A549 (cell line): Measurements from ENCODE around the gene GLIS1. TPM values are rescaled to one million over a fixed set of nuclear protein-coding genes. Genes with fewer than 3 reads are reported as not detected.

Source experiments
- ATAC-seq, 2 experiments: fragments of 200-7000 bp in 1 of 2; fragments of >200 bp in 1 of 2; cut with Nextera tagmentation in 1 of 2; cut with Tn5 transposase in 1 of 2; 3 replicates each; pipeline versions ENCODE4 v1.8.0 to v1.9.1; 2018 to 2020; ENCODE audit warnings: mild to moderate bottlenecking in 1 of 2, moderate library complexity in 1 of 2
- CTCF ChIA-PET: fragments of 300-600 bp; sonication (Branson Sonifier 250); formaldehyde crosslinking; extraction: SDS; loops from one replicate; lab custom pipeline; 2021; ENCODE audit warnings: antibody characterized with exemption, inconsistent platforms; lab: Yijun Ruan, JAX
- POLR2A ChIA-PET: fragments of 350-600 bp; formaldehyde crosslinking; extraction: SDS; loops from one replicate; lab custom pipeline; 2021; ENCODE audit warnings: antibody characterized with exemption, inconsistent platforms; lab: Yijun Ruan, JAX
- DNase-seq, 2 experiments: peaks; one replicate each; pipeline versions ENCODE4 v3.0.0 to v3.0.0-alpha.2; 2011 to 2016; ENCODE audit warnings: low read depth in 1 of 2, low spot score in 1 of 2
- FAIRE-seq: peaks from 2 replicates; lab custom pipeline; 2011; peaks lifted over from hg19 to GRCh38; lab: Jason Lieb, UNC
- H3K27ac ChIP-seq, 2 experiments: fragments of >200 bp; sonication (Bioruptor Twin); formaldehyde crosslinking; 3 replicates each; pipeline ENCODE4 v1.5.1; 2016 to 2017
- H3K4me1 ChIP-seq: fragments of >200 bp; sonication (Bioruptor Twin); formaldehyde crosslinking; 3 replicates; pipeline ENCODE4 v1.6.1; 2016
- H3K4me2 ChIP-seq: fragments of >200 bp; sonication (Bioruptor Twin); formaldehyde crosslinking; 3 replicates; pipeline ENCODE4 v1.6.1; 2016
- H3K4me3 ChIP-seq: fragments of >200 bp; sonication (Bioruptor Twin); formaldehyde crosslinking; 3 replicates; pipeline ENCODE4 v1.5.1; 2016
- H3K9me3 ChIP-seq: fragments of >200 bp; sonication (Bioruptor Twin); formaldehyde crosslinking; 3 replicates; pipeline ENCODE4 v1.6.1; 2016
- BHLHE40 ChIP-seq: IDR thresholded peaks from 2 replicates; pipeline ENCODE4 v1.6.1; 2012; ENCODE audit warnings: low read depth, low read length, inconsistent platforms
- CBX2 ChIP-seq: fragments of 200-600 bp; sonication (generic); IDR thresholded peaks from 2 replicates; pipeline ENCODE4 v1.6.1; 2016; ENCODE audit warnings: low read depth, mild to moderate bottlenecking, borderline replicate concordance
- CBX8 ChIP-seq: fragments of 200-600 bp; sonication (generic); IDR thresholded peaks from 2 replicates; pipeline ENCODE4 v1.6.1; 2016
- CHD2 ChIP-seq: fragments of 150-350 bp; IDR thresholded peaks from 2 replicates; pipeline ENCODE4 v1.6.1; 2014; ENCODE audit warnings: low read length; ENCODE audit not compliant: partially characterized antibody
- EHMT2 ChIP-seq: fragments of 200-600 bp; sonication (generic); IDR thresholded peaks from 2 replicates; pipeline ENCODE4 v1.6.1; 2016; ENCODE audit warnings: antibody characterized with exemption, low read depth, mild to moderate bottlenecking, moderate library complexity
- EP300 ChIP-seq, 2 experiments: fragments of >200 bp; sonication (Bioruptor Twin); formaldehyde crosslinking; IDR thresholded peaks; 2 replicates in 1 of 2; 3 replicates in 1 of 2; pipeline ENCODE4 v1.6.1; 2016 to 2017
- FOSB ChIP-seq: fragments of 250-450 bp; sonication (Bioruptor Pico); IDR thresholded peaks from 2 replicates; pipeline ENCODE4 v1.5.0; 2020; ENCODE audit warnings: mild to moderate bottlenecking, moderate library complexity
- FOSL2 ChIP-seq, 2 experiments: fragments of 450-650 bp in 1 of 2; fragments of >200 bp in 1 of 2; sonication (Bioruptor Twin) in 1 of 2; formaldehyde crosslinking; IDR thresholded peaks; 2 replicates each; pipeline versions ENCODE4 v1.5.0 to v1.6.1; 2016 to 2020; ENCODE audit warnings: mild to moderate bottlenecking in 1 of 2, moderate library complexity in 1 of 2
- FOXS1 ChIP-seq: fragments of 250-450 bp; sonication (Bioruptor Pico); IDR thresholded peaks from 2 replicates; pipeline ENCODE4 v1.5.0; 2020; ENCODE audit warnings: mild to moderate bottlenecking, moderate library complexity
- GATA3 ChIP-seq: IDR thresholded peaks from 2 replicates; pipeline ENCODE4 v1.6.1; 2012; ENCODE audit warnings: borderline replicate concordance
- HDAC2 ChIP-seq: fragments of 200-600 bp; sonication (generic); IDR thresholded peaks from 2 replicates; pipeline ENCODE4 v1.6.1; 2016
- HOXA7 ChIP-seq: fragments of 250-450 bp; sonication (Bioruptor Pico); IDR thresholded peaks from 2 replicates; pipeline ENCODE4 v1.5.0; 2020; ENCODE audit warnings: mild to moderate bottlenecking, moderate library complexity
- HOXB13 ChIP-seq: fragments of 250-450 bp; sonication (Bioruptor Pico); IDR thresholded peaks from 2 replicates; pipeline ENCODE4 v1.5.0; 2020; ENCODE audit warnings: low read depth, mild to moderate bottlenecking, moderate library complexity
- HOXB5 ChIP-seq: fragments of 250-450 bp; sonication (Bioruptor Pico); IDR thresholded peaks from 2 replicates; pipeline ENCODE4 v1.5.0; 2020; ENCODE audit warnings: mild to moderate bottlenecking, moderate library complexity
- JUN ChIP-seq, 2 experiments: fragments of >200 bp; sonication (Bioruptor Twin); formaldehyde crosslinking; IDR thresholded peaks; 2 replicates in 1 of 2; 3 replicates in 1 of 2; pipeline ENCODE4 v1.6.1; 2016 to 2017
- JUNB ChIP-seq: fragments of >200 bp; sonication (Bioruptor Twin); formaldehyde crosslinking; IDR thresholded peaks from 2 replicates; pipeline ENCODE4 v1.6.1; 2016
- KDM1A ChIP-seq: fragments of 200-600 bp; sonication (generic); IDR thresholded peaks from 2 replicates; pipeline ENCODE4 v1.6.1; 2016; ENCODE audit warnings: low read depth, mild to moderate bottlenecking
- MAFK ChIP-seq: fragments of 450-650 bp; IDR thresholded peaks from 2 replicates; pipeline ENCODE4 v1.6.1; 2014; ENCODE audit not compliant: partially characterized antibody
- NR3C1 ChIP-seq: fragments of >200 bp; sonication (Bioruptor Twin); formaldehyde crosslinking; IDR thresholded peaks from 3 replicates; pipeline ENCODE4 v1.6.1; 2017
- POLR2A ChIP-seq: IDR thresholded peaks from 2 replicates; pipeline ENCODE4 v1.6.1; 2012; ENCODE audit warnings: mild to moderate bottlenecking, low read length
- RCOR1 ChIP-seq: fragments of 150-350 bp; IDR thresholded peaks from 2 replicates; pipeline ENCODE4 v1.6.1; 2014; ENCODE audit warnings: antibody characterized with exemption, low read length, low read depth
- RNF2 ChIP-seq: fragments of 200-600 bp; sonication (generic); IDR thresholded peaks from 2 replicates; pipeline ENCODE4 v1.6.1; 2016; ENCODE audit warnings: low read depth, mild to moderate bottlenecking, antibody characterized with exemption, moderate library complexity, borderline replicate concordance
- SMC3 ChIP-seq: fragments of >200 bp; sonication (Bioruptor Twin); formaldehyde crosslinking; IDR thresholded peaks from 3 replicates; pipeline ENCODE4 v1.6.1; 2018; ENCODE audit warnings: inconsistent platforms
- TFCP2L1 ChIP-seq: fragments of 250-450 bp; sonication (Bioruptor Pico); IDR thresholded peaks from 2 replicates; pipeline ENCODE4 v1.5.0; 2021; ENCODE audit warnings: mild to moderate bottlenecking
- TP53 ChIP-seq: fragments of 250-450 bp; sonication (Bioruptor Pico); IDR thresholded peaks from 2 replicates; pipeline ENCODE4 v1.5.0; 2021; ENCODE audit warnings: mild to moderate bottlenecking, moderate library complexity
- ZNF302 ChIP-seq: fragments of 250-450 bp; sonication (Bioruptor Pico); IDR thresholded peaks from 2 replicates; pipeline ENCODE4 v1.9.0; 2021; ENCODE audit warnings: inconsistent platforms, mild to moderate bottlenecking, moderate library complexity
- ZSCAN20 ChIP-seq: fragments of 250-450 bp; sonication (Bioruptor Pico); IDR thresholded peaks from 2 replicates; pipeline ENCODE4 v1.8.0; 2022; ENCODE audit warnings: mild to moderate bottlenecking, moderate library complexity
- WGBS: methylation state at CpG from one replicate; pipeline ENCODE4 v1.1.6; 2017; ENCODE audit errors: missing lambda C conversion rate; 5-methylcytosine and 5-hydroxymethylcytosine counted together
- polyA plus RNA-seq, 4 experiments: library from polyadenylated mRNA; depleted of rRNA in 3 of 4; stranded (reverse); fragments of >200 nt; fragmentation: RNase III in 1 of 4; extraction: RNeasy Plus Mini Kit Qiagen cat#74134 plus additional on column Dnase treatment in 1 of 4; gene quantifications; 2 replicates in 3 of 4; 3 replicates in 1 of 4; pipeline ENCODE4 v1.2.3, GENCODE V29; 2011 to 2017
- TF ChIP-seq, protein P1 (sequence below): IDR thresholded peaks from 2 replicates; pipeline ENCODE4 v1.6.1; 2012
- TF ChIP-seq, protein P2 (sequence below): fragments of >200 bp; sonication (Bioruptor Twin); formaldehyde crosslinking; IDR thresholded peaks from 2 replicates; pipeline ENCODE4 v1.6.1; 2016
- TF ChIP-seq, protein P3 (sequence below): fragments of 200-600 bp; sonication (generic); IDR thresholded peaks from 2 replicates; pipeline ENCODE4 v1.6.1; 2016; ENCODE audit warnings: antibody characterized with exemption, mild to moderate bottlenecking, moderate library complexity
- TF ChIP-seq, protein P4 (sequence below): IDR thresholded peaks from 2 replicates; pipeline ENCODE4 v1.6.1; 2012
- TF ChIP-seq, protein P5 (sequence below): fragments of 450-650 bp; IDR thresholded peaks from 2 replicates; pipeline ENCODE4 v1.6.1; 2014; ENCODE audit warnings: antibody characterized with exemption
- TF ChIP-seq, protein P6 (sequence below): IDR thresholded peaks from 2 replicates; pipeline ENCODE4 v1.6.1; 2012; ENCODE audit warnings: low read depth, borderline replicate concordance

The GLIS1 gene
- polyA plus RNA-seq, 2 of the 4 experiments (the other 2 are of a cell fraction), result 0.04 TPM; not detected in 1

DNA sequence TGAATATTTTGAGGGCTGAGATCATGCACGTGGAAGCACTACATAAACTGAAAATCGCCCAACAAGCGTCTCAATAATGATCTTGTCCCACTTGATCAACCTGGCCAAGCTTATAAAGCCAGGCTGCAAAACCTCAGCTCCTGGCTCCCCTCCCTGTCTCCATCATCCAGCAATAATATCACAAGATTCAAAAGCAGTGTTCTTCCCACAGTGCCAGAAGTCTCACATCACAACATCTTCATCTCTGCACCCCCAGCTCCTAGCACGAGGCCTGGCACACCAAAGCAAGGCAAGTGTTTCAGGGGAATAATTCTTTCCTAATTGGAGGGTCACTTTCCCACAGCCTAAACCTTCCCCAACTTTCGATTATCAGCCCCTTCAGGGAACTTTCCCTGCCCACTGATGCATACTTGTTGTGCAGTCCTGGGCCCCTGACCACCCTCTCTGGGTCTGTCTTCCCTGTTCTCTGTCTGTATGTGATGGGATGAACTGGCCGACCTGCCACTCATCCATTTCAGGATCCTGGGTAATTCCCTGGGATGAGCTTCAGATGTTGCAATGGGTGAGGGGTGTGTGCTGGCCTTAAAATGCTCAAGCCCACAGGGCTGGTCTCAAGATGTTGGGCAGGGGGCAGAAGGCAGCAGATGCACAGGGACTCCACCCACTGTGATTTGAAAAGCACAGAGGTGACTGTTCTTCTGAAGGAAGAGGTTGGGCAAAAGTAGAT, 150.7 kb downstream of the GLIS1 start:
- no peak for FAIRE-seq
- TF ChIP-seq, protein P1, sequence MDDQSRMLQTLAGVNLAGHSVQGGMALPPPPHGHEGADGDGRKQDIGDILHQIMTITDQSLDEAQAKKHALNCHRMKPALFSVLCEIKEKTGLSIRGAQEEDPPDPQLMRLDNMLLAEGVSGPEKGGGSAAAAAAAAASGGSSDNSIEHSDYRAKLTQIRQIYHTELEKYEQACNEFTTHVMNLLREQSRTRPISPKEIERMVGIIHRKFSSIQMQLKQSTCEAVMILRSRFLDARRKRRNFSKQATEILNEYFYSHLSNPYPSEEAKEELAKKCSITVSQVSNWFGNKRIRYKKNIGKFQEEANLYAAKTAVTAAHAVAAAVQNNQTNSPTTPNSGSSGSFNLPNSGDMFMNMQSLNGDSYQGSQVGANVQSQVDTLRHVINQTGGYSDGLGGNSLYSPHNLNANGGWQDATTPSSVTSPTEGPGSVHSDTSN, result no peak
- TF ChIP-seq HOXB5, result no peak
- no peak for TF ChIP-seq KDM1A
- TF ChIP-seq JUNB, result no peak
- no peak for TF ChIP-seq EHMT2
- TF ChIP-seq, protein P2, sequence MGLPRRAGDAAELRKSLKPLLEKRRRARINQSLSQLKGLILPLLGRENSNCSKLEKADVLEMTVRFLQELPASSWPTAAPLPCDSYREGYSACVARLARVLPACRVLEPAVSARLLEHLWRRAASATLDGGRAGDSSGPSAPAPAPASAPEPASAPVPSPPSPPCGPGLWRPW, result no peak
- TF ChIP-seq ZSCAN20 (CRISPR knock-in tag), result no peak
- TF ChIP-seq GATA3, result no peak
- TF ChIP-seq POLR2A, result no peak
- no peak for TF ChIP-seq HOXA7 (CRISPR knock-in tag)
- TF ChIP-seq ZNF302 (CRISPR knock-in tag), result no peak
- TF ChIP-seq SMC3, result no peak
- TF ChIP-seq HOXB13 (CRISPR knock-in tag), result no peak
- TF ChIP-seq, protein P3, sequence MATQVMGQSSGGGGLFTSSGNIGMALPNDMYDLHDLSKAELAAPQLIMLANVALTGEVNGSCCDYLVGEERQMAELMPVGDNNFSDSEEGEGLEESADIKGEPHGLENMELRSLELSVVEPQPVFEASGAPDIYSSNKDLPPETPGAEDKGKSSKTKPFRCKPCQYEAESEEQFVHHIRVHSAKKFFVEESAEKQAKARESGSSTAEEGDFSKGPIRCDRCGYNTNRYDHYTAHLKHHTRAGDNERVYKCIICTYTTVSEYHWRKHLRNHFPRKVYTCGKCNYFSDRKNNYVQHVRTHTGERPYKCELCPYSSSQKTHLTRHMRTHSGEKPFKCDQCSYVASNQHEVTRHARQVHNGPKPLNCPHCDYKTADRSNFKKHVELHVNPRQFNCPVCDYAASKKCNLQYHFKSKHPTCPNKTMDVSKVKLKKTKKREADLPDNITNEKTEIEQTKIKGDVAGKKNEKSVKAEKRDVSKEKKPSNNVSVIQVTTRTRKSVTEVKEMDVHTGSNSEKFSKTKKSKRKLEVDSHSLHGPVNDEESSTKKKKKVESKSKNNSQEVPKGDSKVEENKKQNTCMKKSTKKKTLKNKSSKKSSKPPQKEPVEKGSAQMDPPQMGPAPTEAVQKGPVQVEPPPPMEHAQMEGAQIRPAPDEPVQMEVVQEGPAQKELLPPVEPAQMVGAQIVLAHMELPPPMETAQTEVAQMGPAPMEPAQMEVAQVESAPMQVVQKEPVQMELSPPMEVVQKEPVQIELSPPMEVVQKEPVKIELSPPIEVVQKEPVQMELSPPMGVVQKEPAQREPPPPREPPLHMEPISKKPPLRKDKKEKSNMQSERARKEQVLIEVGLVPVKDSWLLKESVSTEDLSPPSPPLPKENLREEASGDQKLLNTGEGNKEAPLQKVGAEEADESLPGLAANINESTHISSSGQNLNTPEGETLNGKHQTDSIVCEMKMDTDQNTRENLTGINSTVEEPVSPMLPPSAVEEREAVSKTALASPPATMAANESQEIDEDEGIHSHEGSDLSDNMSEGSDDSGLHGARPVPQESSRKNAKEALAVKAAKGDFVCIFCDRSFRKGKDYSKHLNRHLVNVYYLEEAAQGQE, result no peak
- no peak for TF ChIP-seq CBX2
- TF ChIP-seq, protein P4, sequence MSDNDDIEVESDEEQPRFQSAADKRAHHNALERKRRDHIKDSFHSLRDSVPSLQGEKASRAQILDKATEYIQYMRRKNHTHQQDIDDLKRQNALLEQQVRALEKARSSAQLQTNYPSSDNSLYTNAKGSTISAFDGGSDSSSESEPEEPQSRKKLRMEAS, result no peak
- no peak for TF ChIP-seq MAFK
- no peak for TF ChIP-seq TP53
- no peak for TF ChIP-seq RCOR1
- TF ChIP-seq, protein P5, sequence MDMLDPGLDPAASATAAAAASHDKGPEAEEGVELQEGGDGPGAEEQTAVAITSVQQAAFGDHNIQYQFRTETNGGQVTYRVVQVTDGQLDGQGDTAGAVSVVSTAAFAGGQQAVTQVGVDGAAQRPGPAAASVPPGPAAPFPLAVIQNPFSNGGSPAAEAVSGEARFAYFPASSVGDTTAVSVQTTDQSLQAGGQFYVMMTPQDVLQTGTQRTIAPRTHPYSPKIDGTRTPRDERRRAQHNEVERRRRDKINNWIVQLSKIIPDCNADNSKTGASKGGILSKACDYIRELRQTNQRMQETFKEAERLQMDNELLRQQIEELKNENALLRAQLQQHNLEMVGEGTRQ, result no peak
- no peak for DNase-seq
- no peak for ATAC-seq
- Histone ChIP-seq H3K4me1 (no peaks in the 10 kb centered on the region), H3K4me3 (no peak overlapping the region), H3K9me3 (no peaks in the 10 kb centered on the region), H3K4me2 (no peak overlapping the region), H3K27ac (no peak overlapping the region)
- CTCF ChIA-PET, result no interaction called here
- POLR2A ChIA-PET, result no interaction called here
- WGBS, result 25% methylated on average over 6 of the region's 6 CpGs

DNA sequence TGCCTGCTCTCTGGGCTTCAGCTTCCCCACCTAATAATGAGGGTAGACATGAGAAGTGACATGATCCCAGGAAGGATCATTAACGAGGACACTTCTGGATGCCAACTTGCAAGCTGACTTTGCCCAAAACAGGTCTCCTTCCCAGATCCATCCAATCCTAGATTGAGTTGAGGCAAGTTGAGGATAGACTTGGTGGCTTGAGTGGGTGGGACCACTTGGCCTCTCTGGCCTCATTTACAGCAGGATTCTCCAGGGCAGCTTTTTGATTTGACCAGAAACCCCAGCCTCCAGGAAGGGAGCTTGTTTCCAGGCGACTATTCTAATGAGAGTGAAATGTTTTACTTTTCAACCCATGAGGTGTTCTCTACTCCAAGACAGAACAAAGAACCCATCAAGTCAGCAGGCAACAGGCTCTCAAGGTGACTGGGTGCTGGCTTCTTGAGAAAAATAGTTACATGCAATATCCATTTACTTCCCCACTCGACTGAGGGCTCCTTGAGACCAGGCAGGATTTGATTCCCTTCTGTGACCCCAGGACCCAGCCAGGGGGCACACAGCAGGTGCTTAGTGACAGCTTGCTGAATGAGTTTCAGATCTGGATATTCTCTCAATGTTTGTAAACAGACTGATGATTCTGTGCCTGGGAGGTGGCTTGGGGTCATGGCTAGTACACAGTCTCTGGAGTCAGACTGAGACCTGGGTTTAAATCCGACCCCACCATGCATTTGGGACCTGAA, 151.5 kb downstream of the GLIS1 start:
- Histone ChIP-seq H3K4me1 (no peaks in the 10 kb centered on the region), H3K9me3 (no peaks in the 10 kb centered on the region), H3K4me2 (no peak overlapping the region), H3K4me3 (no peak overlapping the region), H3K27ac (no peak overlapping the region)
- FAIRE-seq (no peak), ATAC-seq (no peak), DNase-seq (no peak)
- WGBS, result 20% methylated on average over 4 of the region's 4 CpGs
- POLR2A ChIA-PET, result no interaction called here
- CTCF ChIA-PET, result interaction anchor here (1.0 kb wide), 1 partner anchor 34 kb away, joined by 3 read pairs; no protein-coding TSS in a partner anchor
- TF ChIP-seq RCOR1, result no peak
- TF ChIP-seq FOSL2 (IDR thresholded peaks at IDR 0.05), result no peak
- no peak for TF ChIP-seq FOSL2 (CRISPR knock-in tag; IDR thresholded peaks at IDR 0.05)
- TF ChIP-seq, protein P2, result no peak
- TF ChIP-seq CHD2, result no peak
- TF ChIP-seq, protein P6, sequence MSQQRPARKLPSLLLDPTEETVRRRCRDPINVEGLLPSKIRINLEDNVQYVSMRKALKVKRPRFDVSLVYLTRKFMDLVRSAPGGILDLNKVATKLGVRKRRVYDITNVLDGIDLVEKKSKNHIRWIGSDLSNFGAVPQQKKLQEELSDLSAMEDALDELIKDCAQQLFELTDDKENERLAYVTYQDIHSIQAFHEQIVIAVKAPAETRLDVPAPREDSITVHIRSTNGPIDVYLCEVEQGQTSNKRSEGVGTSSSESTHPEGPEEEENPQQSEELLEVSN, result no peak
- TF ChIP-seq FOXS1 (CRISPR knock-in tag), result no peak
- TF ChIP-seq TFCP2L1 (CRISPR knock-in tag), result no peak
- TF ChIP-seq EP300 (IDR thresholded peaks at IDR 0.05), result no peak
- TF ChIP-seq HDAC2, result no peak
- TF ChIP-seq FOSB (CRISPR knock-in tag), result no peak
- TF ChIP-seq NR3C1, result no peak
- no peak for TF ChIP-seq JUN (IDR thresholded peaks at IDR 0.05)
- no peak for TF ChIP-seq CBX8
- TF ChIP-seq HOXB5, result no peak
- no peak for TF ChIP-seq RNF2
- no peak for TF ChIP-seq TP53
- no peak for TF ChIP-seq BHLHE40
